ENCODE data around the gene LRIT2.

- TF ChIP-seq CTCF (IDR thresholded peaks at IDR 0.05) (no peak), POLR2A (IDR thresholded peaks at IDR 0.05) (no peak)
Measured at GRCh38 chr10:84176351-84176750, 49.0 kb downstream of the LRIT2 start.

Measured in lower leg skin (tissue), 3 donors.